Mesenchymal stem cell (in vitro differentiated cells and primary cell): ENCODE data around the gene SMG1.
"Not testable (repeated sequence)": the region's sequence is repeated elsewhere in the genome, so short reads cannot be mapped to it uniquely, and the experiment has no call there.

Experiments
- DNase-seq: peaks from one replicate; pipeline ENCODE4 v3.0.0-alpha.2; 2013
- H2AFZ ChIP-seq: one replicate; pipeline ENCODE4 v1.6.1; 2013; ENCODE audit warnings: low read depth, mild to moderate bottlenecking, control low read depth, inconsistent platforms, low read length, moderate library complexity
- H2AK5ac ChIP-seq: 2 replicates; pipeline ENCODE4 v1.6.1; 2013; ENCODE audit warnings: low read length, moderate library complexity, mild to moderate bottlenecking, inconsistent platforms; ENCODE audit not compliant: severe bottlenecking
- H2BK120ac ChIP-seq: one replicate; pipeline ENCODE4 v1.6.1; 2013; ENCODE audit warnings: low read depth, mild to moderate bottlenecking, inconsistent platforms, low read length, moderate library complexity
- H2BK12ac ChIP-seq, 2 experiments: one replicate each; pipeline ENCODE4 v1.6.1; 2013; ENCODE audit warnings: inconsistent platforms in 2 of 2, low read length in 2 of 2, mild to moderate bottlenecking in 2 of 2, moderate library complexity in 2 of 2, control low read depth in 1 of 2
- H2BK15ac ChIP-seq: one replicate; pipeline ENCODE4 v1.6.1; 2013; ENCODE audit warnings: mild to moderate bottlenecking, low read depth, inconsistent platforms; ENCODE audit not compliant: poor library complexity, severe bottlenecking
- H2BK5ac ChIP-seq: 2 replicates; pipeline ENCODE4 v1.6.1; 2013; ENCODE audit warnings: low read depth, mild to moderate bottlenecking, low read length, control low read depth, inconsistent platforms; ENCODE audit not compliant: poor library complexity, severe bottlenecking
- H3K14ac ChIP-seq, 2 experiments: one replicate each; pipeline ENCODE4 v1.6.1; 2013; ENCODE audit warnings: inconsistent platforms in 2 of 2, low read length in 2 of 2, control low read depth in 1 of 2, mild to moderate bottlenecking in 1 of 2, moderate library complexity in 1 of 2
- H3K18ac ChIP-seq, 2 experiments: one replicate each; pipeline ENCODE4 v1.6.1; 2013; ENCODE audit warnings: inconsistent platforms in 2 of 2, low read length in 2 of 2, control low read depth in 1 of 2, low read depth in 1 of 2, mild to moderate bottlenecking in 1 of 2
- H3K23ac ChIP-seq, 2 experiments: one replicate each; pipeline ENCODE4 v1.6.1; 2013; ENCODE audit warnings: inconsistent platforms in 2 of 2, low read length in 2 of 2, mild to moderate bottlenecking in 2 of 2, moderate library complexity in 2 of 2, control low read depth in 1 of 2
- H3K27ac ChIP-seq: 2 replicates; pipeline ENCODE4 v1.5.1; 2013; ENCODE audit warnings: mild to moderate bottlenecking, moderate library complexity, low read length, control low read depth, inconsistent platforms; ENCODE audit not compliant: poor library complexity, severe bottlenecking
- H3K27me3 ChIP-seq, 2 experiments: 2 replicates each; pipeline versions ENCODE4 v1.6.1 to v1.7.0; 2013; ENCODE audit warnings: low read length in 2 of 2, mild to moderate bottlenecking in 2 of 2, moderate library complexity in 2 of 2, control low read depth in 1 of 2, inconsistent platforms in 1 of 2; ENCODE audit not compliant: control insufficient read depth in 1 of 2, insufficient read depth in 1 of 2
- H3K36me3 ChIP-seq, 2 experiments: 2 replicates each; pipeline versions ENCODE4 v1.6.1 to v1.7.0; 2013; ENCODE audit warnings: low read length in 2 of 2, control low read depth in 1 of 2, inconsistent platforms in 1 of 2, low read depth in 1 of 2, mild to moderate bottlenecking in 1 of 2; ENCODE audit not compliant: insufficient read depth in 2 of 2, control insufficient read depth in 1 of 2
- H3K4ac ChIP-seq, 2 experiments: one replicate each; pipeline ENCODE4 v1.6.1; 2013; ENCODE audit warnings: inconsistent platforms in 2 of 2, low read length in 2 of 2, mild to moderate bottlenecking in 2 of 2, moderate library complexity in 2 of 2, control low read depth in 1 of 2, low read depth in 1 of 2
- H3K4me1 ChIP-seq: 2 replicates; pipeline ENCODE4 v1.6.1; 2013; ENCODE audit warnings: low read depth, low read length, control low read depth; ENCODE audit not compliant: control insufficient read depth, insufficient read depth
- H3K4me2 ChIP-seq: 2 replicates; pipeline ENCODE4 v1.6.1; 2013; ENCODE audit warnings: low read length, mild to moderate bottlenecking, inconsistent platforms; ENCODE audit not compliant: poor library complexity, severe bottlenecking
- H3K4me3 ChIP-seq, 2 experiments: 2 replicates each; pipeline versions ENCODE4 v1.5.1 to v1.7.0; 2013; ENCODE audit warnings: low read length in 2 of 2, mild to moderate bottlenecking in 2 of 2, control low read depth in 1 of 2, low read depth in 1 of 2; ENCODE audit not compliant: insufficient read depth in 1 of 2
- H3K79me1 ChIP-seq: replicated peaks from 2 replicates; pipeline ENCODE4 v1.6.1; 2013; ENCODE audit warnings: mild to moderate bottlenecking, control low read depth, low read length, inconsistent platforms; ENCODE audit not compliant: poor library complexity, severe bottlenecking
- H3K9ac ChIP-seq: 2 replicates; pipeline ENCODE4 v1.7.0; 2013; ENCODE audit warnings: mild to moderate bottlenecking, low read length, moderate library complexity
- H3K9me3 ChIP-seq: 2 replicates; pipeline ENCODE4 v1.7.0; 2013; ENCODE audit warnings: mild to moderate bottlenecking, low read length; ENCODE audit not compliant: control insufficient read depth
- H4K8ac ChIP-seq: one replicate; pipeline ENCODE4 v1.6.1; 2013; ENCODE audit warnings: inconsistent platforms, mild to moderate bottlenecking, low read length, moderate library complexity
- H4K91ac ChIP-seq: one replicate; pipeline ENCODE4 v1.6.1; 2013; ENCODE audit warnings: mild to moderate bottlenecking, low read length, inconsistent platforms
- WGBS: methylation state at CpG from one replicate; pipeline ENCODE4 v1.1.7; 2013; ENCODE audit warnings: mixed read lengths; 5-methylcytosine and 5-hydroxymethylcytosine counted together

The SMG1 gene

DNA sequence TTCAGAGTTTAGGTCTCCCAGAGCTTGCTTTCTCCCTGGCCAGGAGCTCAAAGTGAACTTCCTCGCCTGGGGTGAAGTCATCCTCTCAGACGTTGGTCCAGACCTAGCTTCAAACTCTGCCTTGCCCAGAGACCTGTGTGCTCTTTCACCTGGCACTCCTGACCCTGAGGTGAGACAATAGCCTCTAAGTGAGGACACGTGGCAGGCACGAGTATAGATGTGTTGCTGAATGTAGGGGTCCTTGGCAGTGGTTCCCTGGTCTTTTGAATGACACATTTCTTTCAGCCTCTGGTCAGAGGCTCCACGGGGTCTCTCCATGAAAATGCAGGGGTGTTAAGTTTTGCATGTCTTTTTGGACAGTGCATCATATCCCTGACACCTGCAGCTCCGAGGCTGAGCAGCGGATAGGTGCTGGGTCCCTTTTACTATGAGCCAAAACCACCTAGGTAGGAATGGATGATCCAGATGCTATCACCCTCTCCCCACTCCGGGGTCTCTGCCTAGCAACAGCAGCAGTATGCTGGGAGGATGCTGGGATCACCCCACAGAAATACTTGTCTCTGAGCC lies 145.7 kb downstream of the SMG1 start:
- WGBS = 69% methylated on average over 4 of the region's 8 CpGs
- H3K9ac ChIP-seq, H2BK15ac ChIP-seq, H2AK5ac ChIP-seq, H4K8ac ChIP-seq, H3K27me3 ChIP-seq, H2BK120ac ChIP-seq, H3K14ac ChIP-seq, H2AFZ ChIP-seq, H4K91ac ChIP-seq, H3K9me3 ChIP-seq, H2BK12ac ChIP-seq, H2BK5ac ChIP-seq, H3K27ac ChIP-seq, DNase-seq, H3K4me3 ChIP-seq, H3K4me2 ChIP-seq, H3K23ac ChIP-seq, H3K18ac ChIP-seq, H3K79me1 ChIP-seq, H3K4ac ChIP-seq, H3K4me1 ChIP-seq: not testable (repeated sequence)
- peaks cover 34 to 40% of the 10 kb centered on the region in 2 experiments for H3K36me3 ChIP-seq

DNA sequence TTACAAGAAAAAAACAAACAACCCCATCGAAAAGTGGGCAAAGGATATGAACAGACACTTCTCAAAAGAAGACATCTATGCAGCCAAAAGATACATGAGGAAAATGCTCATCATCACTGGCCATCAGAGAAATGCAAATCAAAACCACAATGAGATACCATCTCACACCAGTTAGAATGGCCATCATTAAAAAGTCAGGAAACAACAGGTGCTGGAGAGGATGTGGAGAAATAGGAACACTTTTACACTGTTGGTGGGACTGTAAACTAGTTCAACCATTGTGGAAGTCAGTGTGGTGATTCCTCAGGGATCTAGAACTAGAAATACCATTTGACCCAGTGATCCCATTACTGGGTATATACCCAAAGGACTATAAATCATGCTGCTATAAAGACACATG lies 148.5 kb downstream of the SMG1 start:
- not testable (repeated sequence) for H3K4me2 ChIP-seq, H3K9me3 ChIP-seq, H2BK12ac ChIP-seq, H3K27ac ChIP-seq, H2BK5ac ChIP-seq, H2AFZ ChIP-seq, H2AK5ac ChIP-seq, H4K8ac ChIP-seq, H3K9ac ChIP-seq, H4K91ac ChIP-seq, H3K79me1 ChIP-seq, H3K4ac ChIP-seq, H3K4me3 ChIP-seq, H3K18ac ChIP-seq, H3K14ac ChIP-seq, H3K27me3 ChIP-seq, DNase-seq, H3K4me1 ChIP-seq, H3K23ac ChIP-seq, H2BK15ac ChIP-seq, H2BK120ac ChIP-seq
- H3K36me3 ChIP-seq = peaks cover 14 to 15% of the 10 kb centered on the region in 2 experiments
- WGBS = no CpG with 5 or more reads among the region's 1 CpG

GRCh38 chr16:18776334-18776733 lies 149.9 kb downstream of the SMG1 start:
- H4K8ac ChIP-seq, H3K4me2 ChIP-seq, H2BK12ac ChIP-seq, H2AFZ ChIP-seq, H3K18ac ChIP-seq, H3K4ac ChIP-seq, H2BK15ac ChIP-seq, H3K9ac ChIP-seq, H3K27ac ChIP-seq, H3K27me3 ChIP-seq, H4K91ac ChIP-seq, H2AK5ac ChIP-seq, DNase-seq, H3K23ac ChIP-seq, H2BK120ac ChIP-seq, H3K4me3 ChIP-seq, H3K9me3 ChIP-seq, H3K14ac ChIP-seq, H2BK5ac ChIP-seq, H3K79me1 ChIP-seq, H3K4me1 ChIP-seq: not testable (repeated sequence)
- peaks cover 10 to 11% of the 10 kb centered on the region in 2 experiments for H3K36me3 ChIP-seq
- WGBS = 86% methylated on average over 5 of the region's 5 CpGs

DNA sequence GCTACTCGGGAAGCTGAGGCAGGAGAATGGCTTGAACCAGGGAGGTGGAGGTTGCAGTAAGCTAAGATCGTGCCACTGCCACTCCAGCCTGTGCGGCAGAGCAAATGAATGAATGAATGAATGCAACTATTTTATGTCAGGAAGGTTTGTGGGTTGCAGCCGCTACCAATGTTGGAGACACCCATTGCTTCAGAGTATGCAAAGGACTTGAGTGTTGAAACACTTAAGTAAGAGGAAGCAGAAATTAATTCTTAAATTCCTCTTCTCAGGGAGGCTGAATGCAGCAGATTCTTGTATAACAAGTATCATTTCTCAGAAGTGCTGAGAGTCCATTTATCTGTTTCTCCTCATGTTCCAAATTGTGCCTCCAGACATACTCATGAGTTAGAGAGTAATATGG lies 151.6 kb downstream of the SMG1 start:
- not testable (repeated sequence) for H3K14ac ChIP-seq, H3K9ac ChIP-seq, H2BK5ac ChIP-seq, H3K79me1 ChIP-seq, H4K91ac ChIP-seq, H2AK5ac ChIP-seq, H3K4me1 ChIP-seq, H4K8ac ChIP-seq, H3K27ac ChIP-seq, H3K23ac ChIP-seq, H3K36me3 ChIP-seq, H3K18ac ChIP-seq, H2BK12ac ChIP-seq, H2AFZ ChIP-seq, H2BK120ac ChIP-seq, DNase-seq, H2BK15ac ChIP-seq, H3K4me2 ChIP-seq, H3K9me3 ChIP-seq, H3K4ac ChIP-seq, H3K27me3 ChIP-seq, H3K4me3 ChIP-seq
- over 99% methylated on average over 4 of the region's 4 CpGs for WGBS
